GM18498 (cell line): ENCODE results near the gene BCAR1.
"Not testable (repeated sequence)": the region's sequence is repeated elsewhere in the genome, so short reads cannot be mapped to it uniquely, and the experiment has no call there.

Experiments
- ATAC-seq: cut with Tn5 transposase; IDR thresholded peaks from one replicate; pipeline ENCODE4 v1.9.1; 2021; ENCODE audit warnings: mild to moderate bottlenecking, moderate library complexity; ENCODE audit not compliant: unreplicated experiment

BCAR1 gene

DNA sequence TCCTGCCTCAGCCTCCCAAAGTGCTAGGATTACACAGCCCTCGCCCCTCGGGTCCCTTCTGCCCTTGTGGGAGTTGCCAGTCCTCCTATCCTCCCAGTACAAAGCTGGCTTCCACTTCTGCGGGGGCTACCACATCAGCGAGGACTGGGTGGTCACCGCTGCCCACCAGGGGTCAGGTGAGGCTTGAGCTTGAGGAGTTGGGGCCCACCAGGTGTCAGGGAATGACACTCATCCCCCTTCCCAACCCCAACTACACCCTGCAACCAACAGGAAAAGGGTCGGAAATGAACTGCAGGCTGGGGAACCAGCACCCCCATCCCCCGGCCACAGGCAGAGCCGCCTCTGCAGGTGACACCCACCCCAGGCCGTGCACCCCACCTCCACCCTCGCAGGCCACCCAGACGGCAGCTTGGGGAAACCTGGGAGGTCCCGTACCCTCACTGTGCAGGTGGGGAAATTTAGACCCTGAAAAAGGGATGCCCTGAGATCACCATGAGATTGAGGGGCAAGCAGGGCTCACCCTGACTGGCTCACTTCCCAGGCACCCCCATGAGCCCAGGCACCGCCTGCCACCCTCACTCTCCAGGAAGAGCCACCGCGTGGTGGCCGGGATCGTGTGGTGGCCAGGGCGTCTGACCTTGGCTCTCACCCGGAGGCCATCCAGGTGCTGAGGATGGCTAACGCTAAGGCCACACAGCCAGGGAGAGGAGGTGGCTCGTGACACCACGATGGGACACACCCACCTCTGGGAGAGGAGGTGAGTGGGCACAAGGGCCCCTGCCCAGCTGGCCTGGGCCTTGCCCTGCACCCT is 24.7 kb downstream of the BCAR1 start:
- no peak for ATAC-seq

DNA sequence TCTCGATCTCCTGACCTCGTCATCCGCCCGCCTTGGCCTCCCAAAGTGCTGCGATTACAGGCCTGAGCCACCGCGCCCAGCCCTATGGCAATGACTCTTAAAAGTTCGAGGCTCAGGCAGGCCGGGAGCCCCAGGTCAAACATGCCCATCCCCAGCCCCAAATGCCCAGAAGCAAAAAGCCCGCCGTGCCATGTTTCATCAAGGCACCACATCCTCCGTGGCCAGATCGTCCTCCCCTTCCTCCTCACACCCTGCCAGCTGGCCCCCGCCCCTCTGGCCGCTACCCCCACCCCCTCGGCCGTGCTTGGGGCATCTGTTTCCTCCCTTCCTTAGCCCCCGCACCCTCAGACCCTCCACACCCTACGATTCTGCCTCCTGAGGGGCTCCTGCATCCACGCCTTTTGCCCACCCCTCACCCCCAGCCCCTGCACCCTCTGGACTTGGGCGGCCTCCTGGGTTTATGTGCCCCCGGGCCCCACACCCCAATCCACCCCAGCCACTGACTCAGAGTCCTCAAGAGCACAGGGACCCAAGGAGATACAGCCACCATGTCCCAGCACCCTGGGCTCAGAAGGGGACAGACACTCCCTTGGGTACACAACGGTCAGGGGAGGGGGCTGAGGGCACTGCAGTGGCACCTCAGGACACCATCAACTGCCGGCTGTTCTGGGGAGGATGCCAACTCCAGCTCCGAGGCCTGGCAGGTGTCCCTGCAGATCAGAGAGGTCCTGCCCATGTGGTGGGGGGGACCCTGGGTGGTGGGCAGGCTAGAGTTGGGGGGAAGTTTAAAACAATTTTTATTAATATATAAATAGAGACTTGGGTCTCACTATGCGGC is 25.5 kb downstream of the BCAR1 start:
- ATAC-seq: no peak

DNA sequence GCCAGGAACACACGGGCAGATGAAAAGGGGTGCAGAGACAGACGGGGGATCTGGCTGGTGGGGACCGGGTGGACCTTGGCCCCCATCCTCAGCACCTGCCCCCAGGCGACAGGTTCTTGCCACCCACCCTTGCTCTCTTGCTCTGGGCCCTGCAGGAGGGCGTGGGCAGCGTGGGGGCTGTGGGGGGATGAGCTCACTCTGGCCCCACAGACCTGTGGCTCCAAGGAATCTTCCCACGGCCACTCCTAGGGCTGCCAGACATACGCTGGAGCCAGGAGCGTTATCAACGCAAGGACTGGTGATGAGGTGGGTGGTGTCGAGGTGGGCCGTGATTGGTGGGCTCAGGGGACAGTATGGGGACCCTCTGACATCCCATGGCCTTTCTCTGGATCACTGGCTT is 26.3 kb downstream of the BCAR1 start:
- no peak for ATAC-seq

DNA sequence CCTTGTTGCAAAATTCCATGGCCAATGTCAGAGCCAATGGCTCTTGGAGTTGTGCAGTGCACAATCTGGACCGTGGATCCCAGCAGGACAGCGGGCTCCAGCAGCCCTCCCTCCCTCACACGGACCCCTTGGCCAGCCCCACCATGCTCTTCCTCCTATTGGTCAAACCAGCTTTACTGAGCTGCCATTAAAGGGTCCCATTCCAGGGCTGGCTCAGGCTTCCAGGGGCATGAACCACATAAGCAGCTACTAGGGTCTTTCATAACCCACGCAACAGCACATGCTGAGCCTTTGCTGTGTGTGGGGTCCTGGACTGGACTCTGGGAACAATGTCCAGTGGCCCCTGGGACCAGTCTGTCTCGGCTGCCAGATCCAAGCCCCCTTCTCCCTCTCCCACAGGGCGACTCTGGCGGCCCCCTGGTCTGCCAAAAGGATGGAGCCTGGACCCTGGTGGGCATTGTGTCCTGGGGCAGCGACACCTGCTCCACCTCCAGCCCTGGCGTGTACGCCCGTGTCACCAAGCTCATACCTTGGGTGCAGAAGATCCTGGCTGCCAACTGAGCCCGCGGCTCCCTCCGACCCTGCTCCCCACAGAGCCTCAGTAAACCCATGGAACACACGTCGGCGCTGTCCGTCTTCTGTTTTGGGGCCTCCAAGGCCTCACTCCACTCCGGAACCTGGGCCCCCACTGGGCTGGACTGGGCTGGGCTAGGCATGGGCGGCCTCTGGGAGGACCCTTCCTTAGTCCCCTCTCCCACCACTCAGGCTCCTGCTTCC is 26.9 kb downstream of the BCAR1 start:
- ATAC-seq: no peak

DNA sequence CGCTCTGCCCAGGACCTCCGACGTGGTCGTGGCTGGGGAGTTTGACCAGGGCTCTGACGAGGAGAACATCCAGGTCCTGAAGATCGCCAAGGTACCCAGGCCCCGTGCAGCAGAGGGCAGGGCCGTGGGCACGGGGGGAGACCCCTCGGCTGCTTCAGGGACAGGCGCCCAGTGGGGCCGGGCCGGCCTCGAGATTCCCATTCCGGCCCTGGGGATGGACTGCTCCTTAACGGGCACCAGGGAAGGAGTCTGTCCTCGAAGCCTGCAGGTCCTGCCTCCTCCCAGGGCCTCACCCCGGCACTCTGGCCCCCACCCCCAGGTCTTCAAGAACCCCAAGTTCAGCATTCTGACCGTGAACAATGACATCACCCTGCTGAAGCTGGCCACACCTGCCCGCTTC is 28.3 kb downstream of the BCAR1 start:
- not testable (repeated sequence) for ATAC-seq

DNA sequence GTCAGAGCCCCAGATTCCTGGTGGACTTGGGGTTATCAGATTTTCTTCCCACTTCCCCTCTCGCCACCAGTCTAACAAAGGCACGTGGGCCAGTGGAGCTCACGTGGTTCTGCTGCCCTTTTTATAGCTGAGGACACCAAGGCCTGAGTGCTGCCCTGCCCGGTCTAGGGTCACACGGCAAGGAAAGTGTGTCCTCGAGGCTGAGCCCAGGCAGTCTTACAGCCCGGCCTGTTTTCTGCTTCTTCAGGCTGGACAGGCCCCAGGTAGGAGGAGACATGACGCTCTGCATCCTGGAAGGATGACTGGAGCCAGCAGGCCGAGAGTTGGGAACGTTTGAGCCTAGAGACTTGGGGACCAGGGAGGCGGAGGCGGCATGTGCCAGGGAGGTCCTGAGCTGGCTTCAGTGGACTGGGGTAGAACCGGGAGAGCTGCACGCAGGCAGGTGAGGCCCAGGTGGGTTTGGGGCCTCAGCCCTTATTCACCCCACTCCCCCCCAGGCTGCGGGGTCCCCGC is 29.1 kb downstream of the BCAR1 start:
- ATAC-seq: no peak

DNA sequence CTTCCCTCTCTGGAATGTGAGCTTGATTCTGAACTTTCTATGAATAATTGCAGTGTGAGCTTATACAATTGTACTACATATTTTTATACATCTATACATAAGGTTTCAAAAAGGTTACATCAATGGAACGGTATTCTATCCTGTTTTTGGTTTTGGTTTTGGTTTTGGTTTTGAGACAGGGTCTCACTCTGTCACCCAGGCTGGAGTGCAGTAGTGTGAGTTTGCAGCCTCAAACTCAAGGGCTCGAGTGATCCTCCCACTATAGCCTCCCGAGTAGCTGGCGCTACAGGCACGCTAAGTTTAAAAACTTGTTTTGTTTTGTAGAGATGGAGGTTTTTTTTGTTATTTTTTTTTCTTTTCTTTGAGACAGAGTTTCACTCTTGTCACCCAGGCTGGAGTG is 31.6 kb downstream of the BCAR1 start:
- no peak for ATAC-seq

DNA sequence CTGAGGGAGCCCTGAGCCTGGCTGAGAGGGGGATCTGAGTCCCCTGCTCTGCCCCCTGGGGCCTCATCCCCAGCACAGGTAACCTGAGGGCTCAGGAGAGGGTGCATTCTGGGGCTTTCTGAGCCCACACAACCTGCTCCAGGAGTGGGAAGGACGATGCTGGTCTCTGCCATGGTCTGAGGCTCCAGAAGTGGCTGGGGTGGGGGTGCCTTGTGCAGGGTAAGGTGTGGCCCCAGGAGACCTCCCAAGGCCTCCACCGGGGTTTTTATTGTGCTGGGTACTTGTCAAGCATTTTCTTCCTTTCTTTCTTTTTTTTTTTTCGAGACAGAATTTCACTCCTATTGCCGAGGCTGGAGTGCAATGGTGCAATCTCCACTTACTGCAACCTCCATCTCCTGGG is 32.3 kb downstream of the BCAR1 start:
- ATAC-seq: no peak

DNA sequence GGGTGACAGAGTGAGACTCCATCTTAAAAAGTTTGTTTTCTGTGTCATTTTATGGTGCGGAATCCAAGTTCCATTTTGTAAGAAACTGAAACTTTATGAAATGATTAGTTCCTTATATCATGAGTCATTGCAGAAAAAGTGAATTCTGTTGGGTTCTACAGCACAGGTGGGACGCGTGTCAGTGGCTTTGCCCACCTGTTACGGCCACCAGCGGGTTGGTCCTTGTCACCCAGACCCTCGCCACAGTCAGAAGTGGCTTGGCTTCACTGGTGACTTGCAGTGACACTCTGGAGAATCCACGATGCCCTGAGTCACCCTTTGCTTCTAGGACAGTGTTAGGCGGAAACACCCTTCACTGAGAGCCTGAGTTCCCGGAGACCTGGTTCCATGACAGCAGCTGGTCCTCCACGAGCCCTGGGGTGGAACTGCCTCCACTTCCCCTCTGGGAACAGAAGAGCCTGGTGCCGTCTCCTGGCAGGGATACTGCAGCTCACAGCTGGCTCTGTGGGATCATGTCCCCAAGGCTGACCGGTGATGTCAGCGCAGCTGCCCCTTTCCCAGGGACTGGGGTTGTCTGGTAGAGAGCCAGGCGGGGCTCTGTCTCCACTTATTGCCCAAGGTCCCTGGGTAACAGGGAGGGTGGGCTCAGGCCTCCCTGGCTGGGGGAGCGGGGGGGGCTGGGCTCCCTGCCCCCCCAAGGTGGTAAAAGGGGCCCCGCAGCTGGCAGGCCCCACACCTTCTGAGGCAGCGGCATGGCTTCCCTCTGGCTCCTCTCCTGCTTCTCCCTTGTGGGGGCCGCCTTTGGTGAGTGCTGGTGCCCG is 33.0 kb downstream of the BCAR1 start, which contains the start of gene CTRB1:
TSS of gene CTRB1 (plus strand) at position 733 of the 821 bp plus-strand sequence. CDS start at position 753, 20 bp downstream.
- peak; percentile 60 for ATAC-seq

DNA sequence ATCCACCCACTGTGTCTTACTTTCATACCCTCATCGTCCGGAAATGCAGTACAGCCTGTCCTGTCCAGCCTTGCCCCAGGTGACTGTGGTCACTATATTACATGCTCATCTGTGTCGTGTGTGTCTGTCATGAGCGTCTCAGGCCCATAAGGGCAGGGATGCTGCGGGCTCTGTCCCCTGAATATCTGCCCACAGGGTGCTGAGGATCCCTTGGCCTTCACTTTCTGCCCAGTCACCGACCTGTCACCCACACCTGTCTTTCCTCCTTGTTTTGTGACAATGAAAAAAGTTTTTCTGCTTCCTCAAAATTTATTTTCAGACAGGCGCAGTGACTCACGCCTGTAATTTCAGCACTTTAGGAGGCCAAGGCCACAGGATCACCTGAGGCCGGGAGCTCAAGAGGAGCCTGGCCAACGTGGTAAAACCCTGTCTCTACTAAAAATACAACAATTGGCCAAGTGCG is 34.0 kb downstream of the BCAR1 start:
- ATAC-seq: no peak

DNA sequence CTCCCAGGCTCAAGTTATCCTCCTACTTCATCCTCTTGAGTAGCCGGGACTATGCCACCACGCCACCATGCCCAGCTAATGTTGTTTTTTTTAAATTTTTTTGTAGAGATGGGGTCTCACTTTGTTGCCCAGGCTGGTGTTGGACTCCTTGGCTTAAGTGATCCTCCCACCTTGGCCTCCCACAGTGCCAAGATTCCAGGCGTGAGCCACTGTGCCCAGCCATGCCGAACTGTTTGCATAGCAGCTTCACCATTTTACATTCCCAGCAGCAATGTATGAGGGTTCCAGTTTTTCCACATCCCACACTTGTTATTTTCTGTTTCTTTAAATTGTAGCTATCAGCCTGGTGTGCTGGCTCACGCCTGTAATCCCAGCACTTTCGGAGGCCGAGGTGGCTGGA is 34.8 kb downstream of the BCAR1 start:
- ATAC-seq: no peak

DNA sequence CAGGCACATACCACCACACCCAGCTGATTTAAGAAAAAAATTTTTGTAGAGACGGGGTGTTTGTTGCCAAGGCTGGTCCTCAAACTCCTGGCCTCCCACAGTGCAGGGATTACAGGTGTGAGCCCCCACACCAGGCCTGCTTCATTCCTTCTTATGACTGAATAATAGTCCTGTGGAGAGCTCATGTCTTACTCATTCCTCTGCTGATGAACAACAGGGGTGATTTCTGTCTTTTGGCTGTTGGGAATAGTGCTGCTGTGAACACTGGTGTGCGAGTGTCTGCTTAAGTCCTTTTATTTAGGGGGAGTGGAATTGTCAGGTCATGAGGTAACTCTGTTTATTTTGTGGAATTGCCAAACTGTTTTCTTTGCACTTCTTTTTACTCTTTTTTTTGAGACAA is 35.3 kb downstream of the BCAR1 start:
- ATAC-seq: no peak

DNA sequence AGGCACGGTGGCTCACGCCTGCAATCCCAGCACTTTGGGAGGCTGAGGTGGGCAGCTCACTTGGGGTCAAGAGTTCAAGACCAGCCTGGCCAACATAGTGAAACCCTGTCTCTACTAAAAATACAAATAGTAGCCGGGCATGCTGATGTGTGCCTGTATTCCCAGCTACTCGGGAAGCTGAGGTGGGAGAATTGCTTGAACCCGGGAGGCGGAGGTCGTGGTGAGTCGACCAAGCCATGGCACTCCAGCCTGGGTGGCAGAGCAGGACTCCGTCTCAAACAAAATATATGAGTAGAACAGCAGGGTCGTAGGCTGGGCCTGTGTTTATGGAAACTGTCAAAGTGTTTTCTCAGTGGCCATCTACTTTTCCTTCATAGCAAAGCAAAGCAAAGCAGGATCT is 40.1 kb downstream of the BCAR1 start:
- not testable (repeated sequence) for ATAC-seq

DNA sequence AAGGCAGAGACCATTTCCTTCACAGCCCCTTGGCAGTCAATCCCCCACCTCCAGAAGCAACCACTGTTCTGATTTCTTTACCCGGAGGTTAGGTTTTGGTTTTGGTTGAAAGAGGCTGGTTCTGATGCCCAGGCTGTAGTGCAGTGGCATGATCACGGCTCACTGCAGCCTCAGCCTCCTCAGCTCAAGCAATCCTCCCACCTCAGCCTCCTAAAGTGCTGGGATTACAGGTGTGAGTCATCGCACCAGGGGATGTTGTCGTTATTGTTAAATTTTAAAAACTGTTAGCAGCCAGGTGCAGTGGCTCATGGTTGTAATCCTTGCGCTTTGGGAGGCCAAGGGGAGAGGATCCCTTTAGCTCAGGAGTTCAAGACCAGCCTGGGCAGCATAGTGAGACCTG is 41.5 kb downstream of the BCAR1 start:
- ATAC-seq: no peak

DNA sequence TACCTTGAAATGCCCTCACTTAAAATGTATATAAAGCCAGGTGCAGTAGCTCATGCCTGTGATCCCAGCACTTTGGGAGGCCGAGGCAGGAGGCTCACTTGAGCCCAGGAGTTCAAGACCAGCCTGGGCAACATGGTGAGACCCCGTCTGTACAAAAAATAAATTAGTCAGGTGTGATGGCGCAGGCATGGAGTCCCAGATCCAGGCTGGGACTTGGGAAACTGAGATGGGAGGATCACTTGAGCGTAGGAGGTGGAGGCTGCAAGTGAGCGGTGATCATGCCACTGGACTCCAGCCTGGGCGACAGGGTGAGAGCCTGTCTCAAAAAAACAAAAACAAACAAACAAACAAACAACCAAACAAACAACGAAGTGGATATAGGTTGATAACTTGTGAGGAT is 41.9 kb downstream of the BCAR1 start:
- not testable (repeated sequence) for ATAC-seq

DNA sequence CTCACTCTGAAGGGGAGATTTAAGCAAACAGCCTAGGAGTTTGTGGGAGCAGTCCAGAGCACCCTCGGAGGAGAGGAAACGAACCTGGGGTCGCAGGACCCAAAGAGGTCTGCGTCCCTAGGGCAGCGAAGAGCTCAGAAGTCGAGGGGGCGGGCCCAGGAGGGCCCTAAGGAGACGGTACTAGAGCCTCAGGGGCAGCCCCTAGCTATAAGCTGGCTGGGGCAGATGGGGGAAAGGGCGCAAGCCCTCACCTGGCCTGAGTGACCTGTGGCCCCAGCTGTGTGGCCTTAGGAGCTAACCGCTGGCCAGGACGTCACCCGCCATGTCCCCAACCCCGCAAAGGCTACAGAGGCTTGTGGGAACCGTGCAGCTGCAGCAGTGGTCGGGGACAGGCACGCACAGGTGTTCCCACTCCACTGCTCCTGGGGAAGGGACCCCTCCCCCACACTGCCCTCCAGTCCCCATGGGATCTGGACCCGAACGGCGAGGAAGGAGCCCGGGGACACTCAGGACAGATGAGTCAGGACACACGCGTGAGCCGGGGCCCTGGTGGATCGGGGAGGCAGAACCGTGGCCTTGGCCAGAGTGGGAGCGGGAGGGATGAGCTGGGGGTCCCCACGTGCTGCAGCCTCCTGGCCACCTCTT is 42.4 kb downstream of the BCAR1 start:
- ATAC-seq: no peak

DNA sequence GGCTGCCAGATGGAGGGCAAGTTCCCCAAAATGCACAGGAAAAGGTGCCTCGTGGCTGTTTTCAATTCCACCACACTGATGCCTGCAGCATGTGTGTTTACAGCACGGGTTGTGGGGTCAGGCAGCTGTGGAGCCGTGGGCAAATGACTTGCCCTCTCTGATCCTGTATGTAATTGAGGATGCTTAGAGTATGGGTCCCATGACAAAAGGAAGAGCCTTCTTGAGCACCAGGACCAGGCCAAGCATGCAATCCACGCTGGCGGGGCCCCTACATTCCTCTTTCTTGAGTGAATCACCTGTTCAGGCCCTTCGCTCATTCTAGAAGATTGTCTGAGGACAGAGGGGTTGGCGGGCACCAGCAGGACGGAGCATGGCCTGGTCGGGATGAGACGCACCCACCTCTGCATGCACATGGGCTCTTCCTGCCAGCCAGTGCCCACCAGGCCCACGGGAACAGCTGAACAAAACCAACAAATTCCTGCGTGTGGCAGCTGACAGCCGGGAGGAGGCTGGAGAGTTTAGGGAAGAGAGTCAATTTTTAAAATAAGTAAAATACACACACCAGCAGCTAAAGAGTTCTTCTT is 43.1 kb downstream of the BCAR1 start:
- ATAC-seq: no peak

DNA sequence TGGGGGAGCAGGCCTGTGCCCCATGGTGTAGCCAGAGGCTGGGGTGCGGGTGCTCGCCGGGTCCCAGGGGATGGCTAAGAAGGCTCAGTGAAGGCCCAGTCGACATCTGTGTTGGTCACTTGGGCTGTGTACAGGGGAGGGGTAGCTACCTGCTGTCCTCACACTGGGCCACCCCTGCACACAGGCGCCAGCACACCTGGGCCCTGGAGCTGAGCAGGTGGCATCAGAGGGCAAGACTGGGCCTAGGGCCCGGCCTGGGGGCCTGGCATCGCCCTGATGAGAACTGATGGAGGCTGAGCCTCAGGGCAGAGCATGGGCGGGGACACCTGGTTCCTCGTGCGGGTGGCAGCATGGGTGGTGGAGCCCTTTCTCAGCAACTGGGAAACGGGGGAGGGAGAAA is 43.6 kb downstream of the BCAR1 start:
- ATAC-seq: no peak

DNA sequence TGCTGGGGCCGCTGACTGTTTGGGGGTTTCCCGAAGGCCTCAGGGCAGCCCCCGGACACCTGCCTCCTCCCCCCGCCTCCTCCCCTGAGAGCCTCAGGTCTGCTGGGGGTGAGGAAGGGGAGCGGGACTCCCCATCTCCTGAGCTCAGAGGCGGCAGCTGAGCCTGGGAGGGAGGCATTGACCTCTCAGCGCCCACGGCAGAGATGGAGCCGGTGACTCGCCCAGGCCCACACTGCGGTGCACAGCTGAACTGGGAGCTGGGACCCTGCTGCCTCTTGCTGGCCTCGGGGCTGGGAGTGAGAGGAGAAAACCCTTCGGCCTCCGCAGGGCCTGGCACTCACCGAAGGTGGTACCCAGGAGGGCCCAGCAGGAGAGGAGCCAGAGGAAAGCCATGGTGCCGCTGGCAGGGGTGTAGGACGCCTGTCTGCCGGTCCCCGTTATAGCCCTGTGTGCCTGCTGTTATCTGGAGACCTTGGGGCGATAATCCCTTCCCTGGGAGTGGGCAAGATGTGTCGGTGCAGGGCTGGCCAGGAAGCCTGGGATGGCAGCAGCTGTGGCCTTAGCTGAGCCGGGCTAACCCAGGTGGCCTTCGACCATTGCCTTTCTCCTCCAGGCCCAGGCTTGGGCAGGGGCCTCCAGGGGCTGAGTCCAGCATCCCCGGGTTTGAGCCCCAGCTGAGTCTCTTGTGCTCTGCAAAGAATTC is 44.5 kb downstream of the BCAR1 start, which contains the start of gene CTRB2:
TSS of gene CTRB2 (minus strand) at position 413 of the 703 bp plus-strand sequence. CDS start at position 393, 20 bp downstream.
- no peak for ATAC-seq
